Umbilical cord (tissue), 2 donors: ENCODE data around the gene PALS2. TPM values are rescaled to one million over a fixed set of nuclear protein-coding genes. Genes with fewer than 3 reads are reported as not detected.

Experiments
- DNase-seq: peaks from one replicate; pipeline ENCODE4 v3.0.0-alpha.2; 2015; ENCODE audit warnings: low spot score
- total RNA-seq: library from RNA; depleted of rRNA; stranded (reverse); fragments of >200 nt; gene quantifications from one replicate; pipeline ENCODE4 v1.2.3, GENCODE V29; 2014; ENCODE audit warnings: low replicate concordance; ENCODE audit not compliant: insufficient read depth

PALS2 gene
- total RNA-seq, 1 donor from 2014 or later: 30.8 TPM

DNA sequence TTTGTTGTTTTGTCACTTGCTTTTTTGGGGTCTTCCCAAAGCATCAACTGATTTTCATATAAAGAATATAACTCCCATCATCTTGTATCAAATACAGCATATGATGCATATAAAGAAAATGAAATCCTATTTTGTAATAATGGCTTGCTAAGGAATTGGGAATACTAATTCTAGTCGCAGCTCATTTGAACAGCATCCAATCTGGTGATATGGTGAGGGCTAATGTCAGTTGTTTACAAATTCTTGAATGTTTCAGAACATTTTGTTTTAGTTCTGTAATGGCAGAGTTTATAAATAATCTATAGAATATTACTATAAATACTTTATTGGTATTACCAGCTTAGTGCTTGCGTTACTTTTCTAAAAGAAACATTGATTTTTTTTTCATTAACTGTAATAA is 8.9 kb downstream of the PALS2 start:
- DNase-seq: no peak

DNA sequence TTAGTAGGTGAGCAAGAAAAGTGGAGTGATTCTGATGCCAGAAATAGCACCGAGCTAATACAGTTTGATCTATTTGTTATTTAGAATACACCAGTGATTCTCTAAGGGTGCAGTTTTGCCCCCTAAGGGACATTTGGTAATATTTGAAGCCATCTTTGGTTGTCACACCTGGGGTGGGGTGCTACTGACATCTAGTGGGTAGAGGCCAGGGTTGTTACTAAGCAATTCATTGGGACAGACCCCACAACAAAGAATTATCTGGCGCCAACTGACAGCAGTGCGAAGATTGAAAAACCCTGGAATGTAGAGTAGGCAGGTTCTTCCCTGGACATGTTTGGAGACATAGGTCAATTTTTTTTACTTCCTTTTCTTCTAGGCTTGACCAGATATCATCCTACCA is 14.6 kb downstream of the PALS2 start:
- DNase-seq: no peak

DNA sequence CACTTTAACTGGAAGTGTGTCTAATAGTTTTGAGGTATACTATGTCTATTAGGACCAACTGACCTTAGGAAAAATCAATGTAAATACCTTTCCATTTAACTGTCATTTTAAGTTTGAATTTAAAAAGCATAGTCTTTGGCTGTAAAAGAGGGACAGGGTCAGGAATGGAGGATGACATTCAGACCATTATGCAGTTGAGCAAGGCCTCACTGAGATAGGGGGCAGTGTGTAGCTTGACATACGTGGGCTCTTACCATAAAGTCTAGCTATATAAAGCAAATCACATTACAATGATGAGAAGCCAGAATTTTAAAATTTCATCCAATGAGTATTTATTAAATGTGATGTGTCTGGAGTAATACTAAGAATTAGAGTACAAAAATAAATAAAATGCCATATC is 17.9 kb downstream of the PALS2 start:
- DNase-seq: no peak

DNA sequence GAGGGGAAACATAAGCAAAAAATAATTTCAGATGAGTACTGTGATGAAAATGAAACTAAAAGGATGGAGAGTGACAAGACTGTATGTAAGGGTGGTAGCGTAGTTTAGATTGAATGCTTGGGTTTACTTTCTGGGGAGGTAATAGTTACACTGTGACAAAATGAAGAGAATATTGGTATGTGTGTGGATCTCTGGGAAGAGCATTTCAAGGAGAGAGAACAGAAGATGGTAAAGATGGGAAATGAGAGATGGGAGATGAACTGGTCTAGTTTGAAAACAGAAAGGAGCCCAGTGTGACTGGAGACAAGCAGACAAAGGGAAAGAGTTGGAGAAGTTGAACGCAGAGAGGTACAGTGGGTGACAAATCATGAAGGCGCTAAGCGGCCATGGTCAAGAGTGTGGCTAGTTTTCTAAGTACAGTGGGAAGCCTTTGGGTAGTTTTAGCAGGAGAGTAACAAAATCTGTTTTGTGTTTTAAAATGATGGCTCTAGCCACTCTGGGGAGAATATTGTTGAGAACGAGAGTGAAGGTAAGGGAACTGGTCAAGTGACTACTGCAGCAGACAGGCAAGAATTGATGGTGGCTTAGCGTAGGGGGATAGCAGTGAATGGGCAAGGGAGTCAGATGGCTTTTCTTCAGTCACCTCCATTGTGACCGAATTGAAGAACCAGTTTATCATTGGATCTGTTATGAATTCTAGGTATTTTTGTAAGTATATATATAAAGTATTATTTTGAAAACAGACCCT is 22.6 kb downstream of the PALS2 start:
- DNase-seq: no peak

DNA sequence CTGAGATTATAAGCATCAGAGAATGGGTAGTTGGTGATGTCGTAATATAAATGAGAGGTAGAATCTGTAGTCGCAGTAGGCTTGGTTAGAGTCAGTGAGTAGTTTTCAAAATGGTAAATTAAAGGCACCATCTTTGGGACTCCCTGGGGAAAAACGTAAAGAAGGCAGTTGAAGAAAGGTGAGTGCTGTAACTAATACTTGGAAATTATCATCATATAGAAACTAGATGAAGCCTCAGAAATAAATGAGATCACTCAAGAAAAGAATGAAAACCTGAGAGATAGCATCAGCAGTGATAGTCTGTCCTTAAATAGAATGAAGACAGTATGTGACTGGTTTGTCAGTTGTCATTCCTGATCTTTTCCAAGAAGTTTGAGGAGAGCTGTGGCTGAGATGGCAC is 23.8 kb downstream of the PALS2 start:
- DNase-seq: no peak

DNA sequence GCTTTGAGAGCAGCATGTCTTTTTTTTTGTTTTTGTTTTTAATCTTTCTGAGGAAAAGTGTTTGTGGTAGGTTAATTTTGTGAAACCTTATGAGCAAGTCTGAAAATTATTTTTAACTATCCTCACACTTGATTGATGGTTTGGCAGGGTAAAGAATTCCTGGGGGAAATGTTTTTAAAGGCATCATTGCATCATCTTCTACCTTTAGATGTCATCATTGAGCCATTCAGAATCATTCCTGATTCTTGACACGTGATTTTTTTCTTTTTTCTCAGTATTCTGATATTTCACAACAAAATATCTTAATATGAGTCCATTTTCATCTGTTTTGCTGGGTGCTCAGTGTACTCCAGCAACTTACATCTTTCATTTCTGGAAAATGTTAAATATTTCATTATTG is 28.3 kb downstream of the PALS2 start:
- DNase-seq: no peak

DNA sequence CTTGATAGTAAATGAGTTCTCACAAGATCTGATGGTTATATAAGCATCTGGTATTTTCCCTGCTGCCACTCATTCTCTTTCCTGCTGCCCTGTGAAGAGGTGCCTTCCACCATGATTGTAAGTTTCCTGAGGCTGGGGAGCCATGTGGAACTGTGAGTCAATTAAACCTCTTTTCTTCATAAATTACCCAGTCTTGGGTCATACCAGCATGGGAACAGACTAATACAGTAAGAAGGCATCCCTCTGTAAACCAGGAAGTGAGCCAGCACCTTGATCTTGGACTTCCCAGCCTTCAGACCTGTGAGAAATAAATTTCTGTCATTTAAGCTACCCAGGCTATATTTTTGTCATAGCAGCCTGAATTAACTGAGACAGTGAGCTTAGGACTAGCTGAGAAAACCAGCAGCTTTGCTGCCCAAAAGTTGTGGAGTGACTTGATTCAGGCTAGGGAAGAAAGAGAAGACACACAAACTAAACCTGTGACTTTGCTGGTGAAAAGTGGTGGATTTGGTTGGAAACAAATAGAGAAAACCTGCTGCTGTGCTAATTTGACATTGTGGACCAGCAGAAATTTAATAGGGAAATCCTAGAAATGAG is 29.7 kb downstream of the PALS2 start:
- DNase-seq: no peak

DNA sequence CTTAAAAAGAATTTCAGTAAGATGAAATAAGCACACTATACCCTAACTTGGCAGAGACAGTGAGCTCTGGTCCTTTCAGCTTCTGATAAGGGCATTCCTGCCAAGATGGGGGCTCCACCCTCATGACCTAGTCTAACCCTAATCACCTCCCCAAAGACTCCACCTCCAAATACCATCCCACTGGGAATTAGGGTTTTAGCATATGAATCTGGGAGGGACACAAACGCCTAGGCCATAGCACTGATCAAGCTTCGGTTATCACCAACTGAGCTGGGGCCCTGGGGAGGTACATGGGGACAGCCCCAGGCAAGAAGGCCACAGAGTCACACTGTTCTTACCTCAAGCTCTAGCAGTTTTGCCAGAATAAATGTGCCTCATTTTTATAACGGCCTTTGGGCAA is 31.4 kb downstream of the PALS2 start:
- DNase-seq: no peak

DNA sequence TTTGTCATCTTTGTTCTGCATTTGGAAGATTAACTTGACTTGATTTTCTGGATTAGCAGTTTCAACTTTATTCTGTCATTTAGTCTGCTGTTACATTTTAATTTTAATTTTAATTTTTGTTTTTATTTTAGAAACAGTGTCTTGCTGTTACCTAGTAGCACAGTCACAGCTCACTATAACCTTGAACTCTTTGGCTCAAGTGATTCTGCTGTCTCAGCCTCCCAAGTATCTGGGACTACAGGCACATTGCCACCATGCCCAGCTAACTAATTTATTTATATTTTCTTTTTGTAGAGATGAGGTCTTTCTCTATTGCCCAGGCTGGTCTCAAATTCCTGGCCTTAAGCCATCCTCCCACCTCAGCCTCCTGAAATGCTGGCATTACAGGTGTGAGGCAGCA is 35.3 kb downstream of the PALS2 start:
- no peak for DNase-seq

DNA sequence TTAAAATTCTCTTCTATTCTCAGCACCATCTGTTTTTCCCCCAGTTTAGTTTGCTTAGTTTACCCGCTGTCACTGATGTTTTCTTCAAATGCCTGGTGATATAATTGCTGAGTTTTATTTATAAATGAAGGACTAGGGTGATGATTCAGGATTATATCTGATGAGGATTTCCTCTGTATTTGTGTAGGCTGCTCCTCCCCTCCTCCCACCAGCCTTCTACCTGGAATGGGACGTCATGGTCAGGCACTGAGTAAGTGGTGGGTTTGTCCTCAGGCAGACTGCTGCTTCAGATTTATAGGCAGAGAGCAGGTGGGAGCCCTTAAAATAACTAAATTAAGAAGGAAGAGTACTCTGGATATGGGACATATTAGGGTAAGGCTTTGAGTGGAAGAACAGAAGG is 35.8 kb downstream of the PALS2 start:
- no peak for DNase-seq

DNA sequence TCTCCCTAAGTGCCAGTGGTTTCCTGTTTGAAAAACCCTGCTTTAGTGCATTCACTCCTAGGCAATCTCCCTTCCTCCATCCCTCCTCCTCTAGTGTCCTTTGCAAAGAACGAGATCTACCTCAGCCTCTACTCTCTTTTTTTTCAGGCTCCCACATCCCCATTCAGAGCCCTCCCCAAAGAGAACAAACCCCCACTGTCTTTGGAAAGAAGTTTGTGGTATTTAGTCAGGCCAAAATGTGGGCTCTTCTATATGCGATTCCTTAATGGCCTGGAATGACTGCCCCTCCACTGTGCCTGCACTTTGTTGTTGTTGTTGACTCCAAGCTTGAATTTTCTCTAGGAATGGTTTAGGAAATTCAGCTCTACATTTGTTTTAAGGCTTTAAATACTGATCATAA is 36.3 kb downstream of the PALS2 start:
- DNase-seq: no peak

DNA sequence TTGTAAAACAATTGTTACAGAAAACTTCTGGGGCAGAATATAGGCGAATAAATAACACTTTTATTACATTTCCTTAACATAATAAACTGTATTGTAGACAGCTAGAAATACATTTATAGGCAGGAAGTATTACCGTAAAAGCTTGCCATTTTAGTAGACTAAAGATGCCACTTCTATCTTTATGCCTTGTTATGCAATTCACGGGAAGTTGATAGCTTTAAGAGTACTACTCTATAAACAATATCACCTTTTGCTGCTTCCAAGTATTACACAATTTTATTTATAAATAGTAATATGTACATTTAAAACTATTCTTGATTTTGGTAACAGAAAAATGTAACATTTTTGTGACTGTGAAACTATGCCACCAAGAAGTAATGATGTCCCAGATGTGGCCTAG is 37.9 kb downstream of the PALS2 start:
- DNase-seq: no peak

DNA sequence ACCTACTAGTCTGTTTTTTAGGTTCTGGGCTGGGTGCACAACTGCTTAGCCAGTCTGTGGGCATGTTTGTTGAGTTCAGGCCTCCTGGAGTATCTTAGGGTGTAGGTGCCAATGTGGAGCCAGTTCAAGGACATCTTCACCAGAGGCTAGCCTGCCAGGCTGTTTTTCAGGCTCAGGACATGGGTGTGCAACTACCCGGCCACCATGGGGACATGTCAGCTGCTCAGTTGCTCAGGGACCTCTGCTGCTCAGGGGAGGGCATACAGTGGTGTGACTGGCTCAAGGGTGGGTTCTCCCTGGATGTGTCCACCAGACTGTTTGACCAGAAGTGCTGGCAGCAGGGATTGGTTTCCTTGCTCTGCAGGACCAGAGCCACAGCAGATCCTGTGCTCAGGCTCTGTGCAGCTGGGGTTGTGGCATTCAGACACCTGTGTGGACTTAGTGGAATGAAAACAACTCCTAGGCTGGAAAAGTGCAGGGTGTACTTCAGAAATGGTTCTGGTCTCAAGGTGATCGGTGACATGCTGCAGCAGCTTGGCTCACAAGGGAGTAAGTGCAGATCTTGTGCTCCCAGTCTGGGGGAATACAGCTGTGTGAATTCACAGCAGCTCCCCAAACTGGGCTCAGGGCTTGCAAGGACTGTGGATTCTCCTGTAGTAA is 44.8 kb downstream of the PALS2 start:
- DNase-seq: no peak

DNA sequence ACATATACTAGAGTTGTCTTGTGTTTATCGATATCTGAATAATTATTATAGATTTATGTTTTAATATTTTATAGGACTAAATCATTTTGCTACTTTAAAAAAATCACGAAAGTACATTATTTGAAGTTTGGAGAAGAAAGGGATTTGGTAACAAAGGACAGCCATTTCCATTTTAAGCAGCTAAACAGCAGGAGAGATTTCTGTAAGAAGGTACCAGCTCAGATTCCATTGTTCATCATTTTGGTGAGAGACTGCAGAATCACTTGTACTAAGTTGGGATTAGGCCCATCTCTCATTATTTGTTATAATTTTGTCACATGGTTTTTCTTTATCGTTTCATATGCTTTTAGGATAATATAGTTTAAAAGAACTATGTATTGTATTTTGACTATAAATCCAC is 46.7 kb downstream of the PALS2 start:
- DNase-seq: no peak

DNA sequence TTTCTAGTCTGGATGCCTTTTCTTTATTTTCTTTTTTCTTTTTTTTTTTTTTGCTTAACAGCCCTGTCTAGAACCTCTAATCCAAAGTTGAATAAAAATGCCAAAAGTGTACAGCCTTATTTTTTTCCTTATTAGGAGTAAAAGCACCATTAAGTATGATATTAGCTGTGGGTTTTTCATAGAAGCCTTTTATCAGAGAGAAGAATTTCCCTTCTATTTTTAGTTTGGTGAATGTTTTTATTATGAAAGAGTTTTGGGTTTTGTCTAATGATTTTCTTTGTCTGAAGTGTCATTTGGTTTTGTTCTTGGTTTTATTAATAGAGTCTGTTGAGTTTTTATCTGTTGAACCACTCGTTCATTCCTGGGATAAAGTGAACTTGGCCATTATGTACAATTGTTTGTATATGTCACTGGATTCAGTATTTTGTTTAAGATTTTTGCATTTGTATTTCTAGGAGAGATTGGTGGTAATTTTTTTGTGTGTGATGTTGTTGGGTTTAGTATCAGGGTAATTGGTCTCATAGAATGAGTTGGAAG is 49.5 kb downstream of the PALS2 start:
- DNase-seq: no peak

Other genes starting within 250 kb of the PALS2 start
- gene GSDME, start 184.0 kb downstream of the PALS2 start, total RNA-seq: 31.8 TPM